HG03039 (cell line): ENCODE data around the gene ASB1.

Experiments
- ATAC-seq: cut with Tn5 transposase; IDR thresholded peaks from one replicate; pipeline ENCODE4 v1.9.1; 2021; ENCODE audit warnings: mild to moderate bottlenecking, moderate library complexity; ENCODE audit not compliant: unreplicated experiment

The ASB1 gene

GRCh38 chr2:238422285-238422684 lies 4.4 kb upstream of the ASB1 start:
- ATAC-seq, result no peak

GRCh38 chr2:238422940-238423339 lies 3.8 kb upstream of the ASB1 start:
- no peak for ATAC-seq

- ATAC-seq, result no peak
These were observed 3.0 kb upstream of the ASB1 start for GRCh38 chr2:238423561-238424312.

- no peak for ATAC-seq
These were observed 2.4 kb upstream of the ASB1 start for GRCh38 chr2:238424313-238424700.

GRCh38 chr2:238425505-238425978 lies 1.2 kb upstream of the ASB1 start:
- no peak for ATAC-seq

- no peak for ATAC-seq
These were observed 654 bp upstream of the ASB1 start for GRCh38 chr2:238425979-238426567.

- peak; percentile 4 for ATAC-seq
These were observed 872 bp downstream of the ASB1 start for GRCh38 chr2:238427435-238428162.

- no peak for ATAC-seq
These were observed 2.1 kb downstream of the ASB1 start for GRCh38 chr2:238428866-238429265.

GRCh38 chr2:238430781-238431180 lies 4.1 kb downstream of the ASB1 start:
- no peak for ATAC-seq

- no peak for ATAC-seq
These were observed 4.7 kb downstream of the ASB1 start for GRCh38 chr2:238431456-238431855.

- ATAC-seq, result no peak
These were observed 6.7 kb downstream of the ASB1 start for GRCh38 chr2:238433300-238433915.

- no peak for ATAC-seq
These were observed 7.5 kb downstream of the ASB1 start for GRCh38 chr2:238433941-238434845.

- ATAC-seq, result no peak
These were observed 8.4 kb downstream of the ASB1 start for GRCh38 chr2:238434846-238435751.

- ATAC-seq, result no peak
These were observed 9.0 kb downstream of the ASB1 start for GRCh38 chr2:238435752-238436096.

- no peak for ATAC-seq
These were observed 12.4 kb downstream of the ASB1 start for GRCh38 chr2:238438856-238439849.

GRCh38 chr2:238439917-238440316 lies 13.2 kb downstream of the ASB1 start:
- no peak for ATAC-seq

- ATAC-seq, result no peak
These were observed 13.6 kb downstream of the ASB1 start for GRCh38 chr2:238440331-238440730.

- no peak for ATAC-seq
These were observed 14.0 kb downstream of the ASB1 start for GRCh38 chr2:238440767-238441166.
